ENCODE results near the gene CENPM. TPM values are rescaled to one million over a fixed set of nuclear protein-coding genes. Genes with fewer than 3 reads are reported as not detected.

CENPM gene
- total RNA-seq, 1 experiment from 2014 or later = 77.5 TPM

GRCh38 chr22:41925783-41926460 lies 21.0 kb downstream of the CENPM start:
- Histone ChIP-seq H3K27ac (ENCODE audit: low read length) (no peak overlapping the region), H2AFZ (ENCODE audit: low read length) (0 out of 2 replicates have a peak overlapping the region, but pooled peaks have one; percentile 26), H3K9ac (ENCODE audit: low read length) (no peak overlapping the region), H3K27me3 (ENCODE audit: low read length) (no peaks in the 10 kb centered on the region), H3K79me2 (ENCODE audit: low read length) (no peaks in the 10 kb centered on the region), H3K36me3 (ENCODE audit: low read depth, low read length) (no peaks in the 10 kb centered on the region), H3K9me3 (ENCODE audit: low read length) (no peaks in the 10 kb centered on the region), H3K9me2 (replicated peaks; ENCODE audit: low read length) (no peaks in the 10 kb centered on the region), H3K4me2 (ENCODE audit: low read length) (peak overlapping the region; percentile 73), H3F3A (ENCODE audit: low read length, unreplicated experiment) (no peaks in the 10 kb centered on the region), H3K4me3 (ENCODE audit: low read length) (peak overlapping the region; percentile 42; the same call in 1 of the 2 replicates), H3K4me1 (ENCODE audit: insufficient read depth, low read length) (no peaks in the 10 kb centered on the region), H4K20me1 (ENCODE audit: low read length) (no peaks in the 10 kb centered on the region)
- TF ChIP-seq, protein P1, sequence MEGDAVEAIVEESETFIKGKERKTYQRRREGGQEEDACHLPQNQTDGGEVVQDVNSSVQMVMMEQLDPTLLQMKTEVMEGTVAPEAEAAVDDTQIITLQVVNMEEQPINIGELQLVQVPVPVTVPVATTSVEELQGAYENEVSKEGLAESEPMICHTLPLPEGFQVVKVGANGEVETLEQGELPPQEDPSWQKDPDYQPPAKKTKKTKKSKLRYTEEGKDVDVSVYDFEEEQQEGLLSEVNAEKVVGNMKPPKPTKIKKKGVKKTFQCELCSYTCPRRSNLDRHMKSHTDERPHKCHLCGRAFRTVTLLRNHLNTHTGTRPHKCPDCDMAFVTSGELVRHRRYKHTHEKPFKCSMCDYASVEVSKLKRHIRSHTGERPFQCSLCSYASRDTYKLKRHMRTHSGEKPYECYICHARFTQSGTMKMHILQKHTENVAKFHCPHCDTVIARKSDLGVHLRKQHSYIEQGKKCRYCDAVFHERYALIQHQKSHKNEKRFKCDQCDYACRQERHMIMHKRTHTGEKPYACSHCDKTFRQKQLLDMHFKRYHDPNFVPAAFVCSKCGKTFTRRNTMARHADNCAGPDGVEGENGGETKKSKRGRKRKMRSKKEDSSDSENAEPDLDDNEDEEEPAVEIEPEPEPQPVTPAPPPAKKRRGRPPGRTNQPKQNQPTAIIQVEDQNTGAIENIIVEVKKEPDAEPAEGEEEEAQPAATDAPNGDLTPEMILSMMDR (conservative IDR thresholded peaks at IDR 0.05; ENCODE audit: low read depth, low read length) = peak; percentile 62
- TF ChIP-seq EZH2 (IDR thresholded peaks at IDR 0.05; ENCODE audit: low read length, unreplicated experiment) (no peak), EZH2phosphoT487 (IDR thresholded peaks at IDR 0.05; ENCODE audit: borderline replicate concordance, low read length) (no peak)
- no TSS peak for BruUV-seq (replicated peaks)
- intact Hi-C loops (cut with micrococcal nuclease) = no loop called here
- DNase-seq (peak; percentile 62), ATAC-seq (peak; percentile 71)
- ChIA-PET CTCF (interaction anchor here (0.8 to 1.0 kb wide), 4 partner anchors 15 to 229 kb away, joined by 3 to 6 read pairs (median 4); no protein-coding TSS in a partner anchor), POLR2A (ENCODE audit: unreplicated experiment) (no interaction called here)

DNA sequence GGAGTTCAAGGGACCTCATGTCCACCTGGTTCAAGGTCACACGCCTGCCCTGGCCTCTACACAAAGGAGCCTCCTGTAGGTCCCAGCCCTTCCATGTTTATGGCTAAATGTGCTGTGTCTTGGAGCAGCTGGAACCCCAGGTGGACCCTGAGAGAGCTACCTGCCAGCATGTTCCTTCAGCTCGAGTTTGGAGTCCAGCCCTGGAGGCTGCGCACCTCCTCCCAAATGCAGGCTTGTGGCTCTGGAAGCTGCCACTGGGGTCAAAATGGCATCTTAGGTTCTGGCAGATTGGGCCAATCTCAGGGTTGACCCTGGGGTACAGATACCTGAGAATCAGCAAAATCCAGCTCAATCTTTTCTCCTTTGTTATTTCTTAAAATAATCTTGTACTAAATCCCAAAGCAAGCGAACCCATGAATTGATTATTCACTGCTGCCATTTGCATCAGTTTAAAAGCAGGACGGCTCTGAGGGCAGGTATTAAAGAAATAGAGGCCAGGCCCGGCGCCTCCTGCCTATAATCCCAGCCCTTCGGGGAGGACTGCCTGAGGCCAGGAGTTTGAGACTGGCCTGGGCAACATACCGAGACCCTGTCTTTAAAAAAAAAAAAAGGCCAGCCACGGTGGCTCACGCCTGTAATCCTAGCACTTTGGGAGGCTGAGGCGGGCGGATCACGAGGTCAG lies 23.2 kb downstream of the CENPM start:
- Histone ChIP-seq H3K9me2 (replicated peaks; ENCODE audit: low read length) (no peaks in the 10 kb centered on the region), H3K79me2 (ENCODE audit: low read length) (no peaks in the 10 kb centered on the region), H3F3A (ENCODE audit: low read length, unreplicated experiment) (no peaks in the 10 kb centered on the region), H3K9me3 (ENCODE audit: low read length) (no peaks in the 10 kb centered on the region), H2AFZ (ENCODE audit: low read length) (no peak overlapping the region), H3K27me3 (ENCODE audit: low read length) (no peaks in the 10 kb centered on the region), H3K36me3 (ENCODE audit: low read depth, low read length) (no peaks in the 10 kb centered on the region), H3K27ac (ENCODE audit: low read length) (no peak overlapping the region), H4K20me1 (ENCODE audit: low read length) (no peaks in the 10 kb centered on the region), H3K4me2 (ENCODE audit: low read length) (no peak overlapping the region), H3K9ac (ENCODE audit: low read length) (no peak overlapping the region), H3K4me3 (ENCODE audit: low read length) (no peak overlapping the region), H3K4me1 (ENCODE audit: insufficient read depth, low read length) (no peaks in the 10 kb centered on the region)
- ATAC-seq (no peak), DNase-seq (no peak)
- intact Hi-C loops (cut with micrococcal nuclease) = no loop called here
- ChIA-PET CTCF (no interaction called here), POLR2A (ENCODE audit: unreplicated experiment) (interaction anchor here (0.5 kb wide), 1 partner anchor 16 kb away, joined by 3 read pairs; no protein-coding TSS in a partner anchor)
- TF ChIP-seq EZH2 (IDR thresholded peaks at IDR 0.05; ENCODE audit: low read length, unreplicated experiment) (no peak), EZH2phosphoT487 (IDR thresholded peaks at IDR 0.05; ENCODE audit: borderline replicate concordance, low read length) (no peak)
- TF ChIP-seq, protein P1 (conservative IDR thresholded peaks at IDR 0.05; ENCODE audit: low read depth, low read length) = no peak
- BruUV-seq (replicated peaks) = no TSS peak

All from PC-3 (cell line).